GM19324 (cell line): ENCODE data around the gene KRTAP26-1.

Source experiments
- ATAC-seq: cut with Tn5 transposase; IDR thresholded peaks from one replicate; pipeline ENCODE4 v1.9.1; 2021; ENCODE audit warnings: mild to moderate bottlenecking, moderate library complexity; ENCODE audit not compliant: unreplicated experiment, low FRiP score

The KRTAP26-1 gene, protein sequence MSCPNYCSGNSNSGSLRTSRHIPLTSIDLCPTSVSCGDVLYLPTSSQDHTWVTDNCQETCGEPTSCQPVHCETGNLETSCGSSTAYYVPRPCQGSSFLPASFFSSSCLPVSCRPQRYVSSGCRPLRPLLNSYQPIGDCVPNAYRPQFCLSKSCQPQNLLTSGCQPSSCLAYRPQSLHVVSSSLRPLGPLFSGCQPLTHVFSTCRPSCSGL

DNA sequence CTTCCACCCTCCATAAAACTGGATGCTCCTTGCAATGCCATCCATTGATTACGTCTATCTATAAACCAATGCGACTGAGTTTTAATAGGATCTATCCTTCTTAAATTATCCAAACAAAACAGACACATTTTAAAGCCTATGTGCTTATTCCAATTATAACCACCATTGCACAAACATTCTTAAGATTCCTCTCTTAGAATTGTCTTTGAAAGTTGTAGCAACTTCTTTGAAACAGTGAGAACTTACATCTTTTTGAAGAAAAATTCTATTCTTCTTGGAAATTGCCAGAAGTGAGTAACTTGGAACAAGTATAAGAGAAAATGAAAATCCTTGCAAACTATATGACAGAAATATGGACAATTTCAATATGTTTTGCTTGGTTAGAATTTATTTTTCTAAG lies at the start of gene KRTAP26-1:
Gene KRTAP26-1, minus strand, starts transcription at position 101 of the 400 bp plus-strand sequence. CDS start 280 bp downstream, outside the sequence.
- no peak for ATAC-seq

GRCh38 chr21:30355906-30356305 lies 35.8 kb upstream of the KRTAP26-1 start:
- ATAC-seq, result no peak

GRCh38 chr21:30354308-30355005 lies 34.3 kb upstream of the KRTAP26-1 start:
- no peak for ATAC-seq

- ATAC-seq, result no peak
Measured at GRCh38 chr21:30351534-30351933, 31.4 kb upstream of the KRTAP26-1 start.

DNA sequence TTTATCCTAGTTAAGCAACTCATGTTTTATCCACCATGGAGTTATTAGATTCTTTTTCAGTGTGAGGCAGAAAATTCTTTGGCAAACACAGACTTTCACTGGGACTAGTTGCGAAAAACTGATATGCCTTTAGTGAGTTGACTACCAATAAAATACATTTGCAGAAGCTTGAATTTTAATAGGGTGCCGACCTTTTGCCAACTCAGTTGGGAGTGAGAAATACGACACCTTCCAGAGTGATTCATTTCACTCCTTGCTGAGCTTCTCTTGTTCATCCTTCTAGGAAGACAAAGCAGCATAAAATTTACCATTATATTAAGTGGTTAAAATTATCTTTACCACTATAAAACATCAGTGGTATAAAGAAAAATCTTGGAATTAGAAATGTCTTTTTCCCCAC lies 29.5 kb upstream of the KRTAP26-1 start:
- no peak for ATAC-seq

DNA sequence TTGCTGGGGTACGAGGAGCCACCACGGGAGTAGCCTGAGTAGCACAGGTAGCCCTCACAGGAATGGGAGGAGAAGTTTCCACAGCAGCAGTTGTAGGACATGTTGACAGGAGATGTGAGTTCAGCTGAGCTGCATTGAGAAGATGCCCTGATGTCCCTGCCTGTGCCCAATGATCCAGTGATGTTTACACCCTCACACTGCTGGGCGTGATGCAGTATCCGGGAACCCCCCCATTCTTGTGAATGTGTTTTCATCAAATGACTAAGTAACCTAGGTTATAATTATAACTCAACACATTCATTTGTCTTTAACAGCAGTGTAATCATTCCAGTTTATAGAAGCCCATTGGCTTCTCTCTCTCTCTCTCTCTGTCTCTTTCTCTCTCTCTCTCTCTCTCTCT lies 28.4 kb upstream of the KRTAP26-1 start, which contains the start of gene KRTAP23-1:
Gene KRTAP23-1, minus strand, starts transcription at position 101 of the 400 bp plus-strand sequence. Its CDS starts 0 bp downstream, at position 101.
- no peak for ATAC-seq

- ATAC-seq, result no peak
Measured at GRCh38 chr21:30345014-30345413, 24.9 kb upstream of the KRTAP26-1 start.

DNA sequence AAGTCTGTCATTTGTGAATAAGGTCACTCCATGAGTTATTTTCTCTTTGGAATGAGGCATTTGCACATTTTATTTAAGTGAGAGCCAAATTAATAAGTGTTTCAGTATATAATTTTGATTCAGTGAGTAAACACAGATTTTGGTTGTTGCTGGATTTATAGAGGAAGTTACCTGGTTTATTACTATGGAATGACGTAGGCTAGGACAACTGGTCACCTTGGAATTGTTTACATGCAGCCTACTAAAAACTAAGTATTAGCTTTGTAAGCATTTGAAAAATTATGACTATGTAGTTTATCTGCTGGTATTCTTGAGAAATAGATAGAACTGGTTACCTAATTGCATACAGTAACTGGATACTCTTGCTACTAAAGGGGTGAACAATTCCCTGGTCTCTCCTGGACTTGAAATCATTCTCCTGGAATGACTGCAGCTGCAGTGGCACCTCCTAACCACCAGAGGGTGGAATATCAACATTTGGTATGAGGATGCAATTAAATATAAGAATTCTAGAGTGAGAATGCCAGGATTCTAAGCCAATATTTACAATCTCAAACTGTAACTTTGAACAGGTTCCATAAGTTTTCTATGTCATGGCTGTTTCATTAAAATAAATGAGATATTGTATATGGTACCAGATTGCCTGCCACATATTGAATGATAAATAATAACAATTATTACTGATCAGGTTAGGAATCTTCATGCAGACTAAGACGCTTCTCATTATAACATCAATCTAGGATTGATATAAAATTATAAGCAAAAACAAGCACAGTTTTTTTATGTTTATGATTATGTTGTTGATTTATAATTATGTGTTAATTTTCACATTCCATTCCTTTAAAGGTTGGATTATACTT lies 20.8 kb upstream of the KRTAP26-1 start:
- ATAC-seq, result no peak

GRCh38 chr21:30338717-30339116 lies 18.6 kb upstream of the KRTAP26-1 start:
- ATAC-seq, result no peak

GRCh38 chr21:30337772-30338171 lies 17.7 kb upstream of the KRTAP26-1 start:
- no peak for ATAC-seq

- ATAC-seq, result no peak
Measured at GRCh38 chr21:30337276-30337744, 17.2 kb upstream of the KRTAP26-1 start, which contains the start of gene KRTAP27-1. Gene KRTAP27-1 (minus strand): TSS chr21:30337694. CDS start chr21:30337668, 26 bp downstream.

GRCh38 chr21:30336596-30336995 lies 16.5 kb upstream of the KRTAP26-1 start:
- no peak for ATAC-seq

DNA sequence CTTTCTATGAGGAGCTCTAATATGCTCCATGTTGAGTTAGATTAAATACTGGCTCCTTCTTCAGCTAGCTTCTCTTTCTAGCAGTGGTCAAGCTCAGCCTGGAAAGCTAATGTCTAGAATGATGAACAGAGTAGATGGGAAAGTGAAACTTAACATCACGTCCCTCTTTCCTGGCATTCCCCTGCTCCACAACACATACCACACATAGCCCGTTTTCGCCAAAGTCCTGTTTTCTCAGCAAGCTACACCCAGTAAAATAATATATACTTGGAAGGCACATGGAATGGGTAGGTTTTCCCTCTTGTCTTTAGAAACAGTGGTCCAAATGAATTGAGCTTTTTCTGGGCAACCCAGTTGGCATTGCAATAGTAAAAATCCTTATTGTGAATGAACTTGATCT lies 13.6 kb upstream of the KRTAP26-1 start:
- ATAC-seq, result no peak

- ATAC-seq, result no peak
Measured at GRCh38 chr21:30332681-30333080, 12.6 kb upstream of the KRTAP26-1 start.

- ATAC-seq, result no peak
Measured at GRCh38 chr21:30329203-30329875, 9.2 kb upstream of the KRTAP26-1 start.

DNA sequence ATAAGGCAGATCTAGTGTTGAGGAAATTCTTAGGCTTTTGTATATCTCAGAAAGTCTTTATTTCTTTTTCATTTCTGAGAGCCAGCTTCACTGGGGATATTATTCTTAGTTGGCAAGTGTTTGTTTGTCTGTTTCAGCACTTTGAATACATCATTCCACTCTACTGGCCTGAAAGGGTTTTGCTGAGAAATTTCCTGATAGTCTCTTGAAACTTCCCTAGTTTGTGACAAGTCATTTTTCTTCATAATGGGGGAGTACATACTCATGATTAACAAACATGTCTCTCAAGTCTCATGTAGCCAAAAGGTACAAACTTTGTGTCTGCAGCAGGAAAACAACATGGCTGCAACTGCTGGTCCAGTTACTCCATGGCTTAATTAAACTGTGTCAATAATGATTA lies 6.3 kb upstream of the KRTAP26-1 start:
- ATAC-seq, result no peak

- ATAC-seq, result no peak
Measured at GRCh38 chr21:30315701-30316100, 4.4 kb downstream of the KRTAP26-1 start.

DNA sequence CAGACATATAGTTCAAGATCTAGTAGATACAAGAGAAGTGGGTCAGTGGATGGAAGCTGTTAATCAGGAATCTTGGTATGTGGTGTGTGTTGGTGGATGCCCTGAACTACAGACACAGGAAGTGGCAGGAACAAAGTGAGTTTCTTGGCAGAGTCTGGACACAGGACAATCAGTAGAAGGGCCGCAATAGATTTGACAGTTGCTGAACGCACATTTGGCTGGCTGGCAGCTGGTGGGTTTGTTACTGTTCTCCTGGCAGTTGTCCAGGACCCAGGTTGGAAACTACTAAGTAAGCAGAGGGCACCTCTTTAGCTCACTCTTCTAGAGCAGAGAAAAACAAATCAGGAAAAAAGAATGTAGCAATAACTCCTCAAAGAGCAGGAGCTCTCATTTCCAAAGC lies 13.2 kb downstream of the KRTAP26-1 start:
- ATAC-seq, result no peak

DNA sequence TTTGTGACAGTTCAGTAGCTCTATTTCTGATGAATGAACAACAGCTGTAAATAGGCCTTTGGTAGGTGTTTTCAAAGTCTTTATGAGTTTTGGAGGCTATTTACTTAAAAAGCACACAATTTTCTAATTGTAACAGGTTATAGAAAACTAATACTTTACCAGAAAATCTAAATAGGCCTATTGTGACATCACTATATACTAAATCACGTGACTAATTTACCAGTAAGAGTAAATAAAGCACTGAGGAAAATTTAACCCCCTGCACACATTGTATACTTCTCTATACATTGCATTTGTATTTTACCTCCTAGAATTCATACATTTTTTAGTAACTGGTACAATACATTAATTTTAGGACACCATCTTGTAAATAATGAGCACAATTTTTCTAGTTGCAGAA lies 15.0 kb downstream of the KRTAP26-1 start:
- no peak for ATAC-seq

DNA sequence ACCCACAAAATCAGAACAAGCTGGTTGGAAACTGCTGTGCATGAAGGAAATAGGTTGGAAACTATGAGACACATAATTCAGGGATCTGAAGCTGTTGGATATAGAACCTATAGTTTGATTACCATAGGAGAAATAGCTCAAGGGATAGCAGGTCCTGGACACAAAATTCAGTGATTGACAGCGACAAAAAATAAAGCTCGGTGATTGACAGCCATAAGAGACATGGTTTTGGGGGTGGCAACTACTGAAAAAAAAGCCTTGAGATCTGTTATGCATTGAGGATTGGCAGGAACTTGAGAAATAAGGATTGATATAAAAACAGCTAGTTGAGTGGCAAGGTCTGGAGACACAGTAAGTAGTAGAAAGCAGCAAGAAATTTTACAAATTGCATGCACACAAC lies 30.9 kb downstream of the KRTAP26-1 start, which contains the start of gene KRTAP25-1:
Gene KRTAP25-1, minus strand, starts transcription at position 300 of the 400 bp plus-strand sequence. Its CDS starts 24 bp downstream, at position 276.
- ATAC-seq, result no peak
